Upper lobe of left lung (tissue), 4 donors: ENCODE measurements around the gene LINGO1.

Source experiments
- CTCF ChIP-seq, 6 experiments: fragments of 450-650 bp in 4 of 6; fragments of 200-600 bp in 2 of 6; sonication (generic) in 2 of 6; IDR thresholded peaks; one replicate each; pipeline ENCODE4 v1.5.1; 2016 to 2019; ENCODE audit warnings: antibody characterized with exemption in 6 of 6
- POLR2A ChIP-seq, 4 donors: fragments of 450-650 bp; IDR thresholded peaks; one replicate each; pipeline ENCODE4 v1.5.1; 2016 to 2017; ENCODE audit warnings: antibody characterized with exemption in 4 of 4, mild to moderate bottlenecking in 2 of 4
- POLR2AphosphoS5 ChIP-seq, 2 donors: sonication (generic); formaldehyde crosslinking; IDR thresholded peaks; one replicate each; pipeline ENCODE4 v1.5.1; 2017; ENCODE audit warnings: antibody characterized with exemption in 2 of 2

GRCh38 chr15:77573802-77574201 lies 58.9 kb downstream of the LINGO1 start:
- TF ChIP-seq CTCF (IDR thresholded peaks at IDR 0.05) = no peak
- no peak for TF ChIP-seq POLR2A (IDR thresholded peaks at IDR 0.05)
- no peak for TF ChIP-seq POLR2AphosphoS5 (IDR thresholded peaks at IDR 0.05)
